HG03175 (cell line): ENCODE results near the gene NT5C1A.

Experiments used
- ATAC-seq: cut with Tn5 transposase; IDR thresholded peaks from one replicate; pipeline ENCODE4 v1.9.1; 2021; ENCODE audit warnings: mild to moderate bottlenecking, moderate library complexity; ENCODE audit not compliant: unreplicated experiment

The NT5C1A gene

DNA sequence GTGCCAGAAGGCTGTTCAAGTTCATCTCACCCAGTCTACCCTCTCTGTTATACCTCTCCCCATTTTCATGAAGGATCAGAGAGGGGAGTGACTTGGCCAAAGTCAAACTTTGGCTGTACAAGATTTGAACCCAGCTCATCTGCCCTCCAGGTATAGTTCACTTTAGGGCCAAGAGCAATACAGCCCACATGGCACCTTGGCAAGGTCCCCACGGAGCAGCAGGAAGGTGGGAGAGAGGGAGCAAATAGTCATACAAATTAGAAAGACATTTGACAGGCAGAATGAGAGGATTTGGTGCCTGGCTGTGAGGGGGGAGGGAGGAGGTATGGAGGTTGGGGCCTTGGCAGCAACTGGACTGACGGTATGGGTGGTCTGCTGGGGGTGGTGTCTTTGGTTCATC, 18.3 kb upstream of the NT5C1A start:
- ATAC-seq = no peak

DNA sequence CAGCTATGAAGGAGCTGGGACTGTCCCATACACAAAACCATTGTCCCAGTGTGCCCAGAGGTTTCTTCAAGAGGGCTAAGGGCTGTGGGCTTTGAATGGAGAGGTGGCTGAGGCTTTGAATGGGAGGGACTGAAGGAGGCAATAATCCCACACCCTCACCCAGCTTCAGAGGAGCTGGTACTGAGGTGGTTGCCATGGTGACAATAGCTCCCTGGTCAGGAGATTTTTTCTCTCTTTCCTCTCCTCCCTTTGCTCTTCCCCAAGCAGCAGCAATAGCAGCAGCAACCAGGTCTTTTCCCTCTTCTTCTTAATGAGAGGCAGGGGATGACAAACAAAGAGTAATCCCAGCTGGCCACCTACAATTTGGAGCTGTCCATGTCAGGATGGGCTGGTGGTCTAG, 17.7 kb upstream of the NT5C1A start:
- ATAC-seq = no peak

DNA sequence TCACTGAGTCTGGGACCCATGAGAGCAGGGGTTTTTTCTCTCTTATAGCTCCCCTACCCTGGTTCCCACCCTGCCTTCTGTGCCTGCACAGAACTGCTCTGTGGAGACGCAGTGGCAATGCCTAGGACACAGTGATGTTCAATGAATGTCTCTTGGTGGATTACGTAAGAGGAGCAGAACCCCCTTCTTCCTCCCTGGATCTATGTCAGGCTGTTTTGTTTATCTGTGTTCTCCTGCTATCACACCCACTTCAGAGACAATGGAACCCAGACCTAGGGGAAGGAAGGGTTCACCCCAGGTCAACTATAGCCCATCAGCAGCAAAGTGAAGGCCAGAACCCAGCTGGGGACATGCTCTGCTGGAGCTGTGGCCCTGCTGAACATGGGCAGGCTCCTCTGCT, 17.3 kb upstream of the NT5C1A start:
- ATAC-seq = no peak

DNA sequence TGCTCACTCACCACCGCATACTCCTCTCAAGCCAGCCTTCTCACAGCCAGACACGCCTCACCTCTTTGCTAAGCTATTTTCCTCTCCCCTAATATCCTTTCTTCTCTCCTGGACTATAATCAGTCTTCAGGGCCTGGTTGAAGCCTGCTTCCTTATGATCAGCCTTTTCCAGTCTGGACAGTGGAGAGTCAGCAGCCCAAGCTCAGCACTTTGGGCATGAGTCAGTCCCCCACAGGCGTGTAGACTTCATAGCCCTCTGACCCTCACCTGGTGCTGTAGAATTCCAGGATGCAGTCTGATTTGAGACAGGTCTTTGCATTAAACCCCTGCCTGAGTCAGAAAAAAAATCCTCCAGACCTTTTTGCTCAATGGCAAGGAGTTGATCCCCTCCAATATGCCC, 16.8 kb upstream of the NT5C1A start:
- no peak for ATAC-seq

DNA sequence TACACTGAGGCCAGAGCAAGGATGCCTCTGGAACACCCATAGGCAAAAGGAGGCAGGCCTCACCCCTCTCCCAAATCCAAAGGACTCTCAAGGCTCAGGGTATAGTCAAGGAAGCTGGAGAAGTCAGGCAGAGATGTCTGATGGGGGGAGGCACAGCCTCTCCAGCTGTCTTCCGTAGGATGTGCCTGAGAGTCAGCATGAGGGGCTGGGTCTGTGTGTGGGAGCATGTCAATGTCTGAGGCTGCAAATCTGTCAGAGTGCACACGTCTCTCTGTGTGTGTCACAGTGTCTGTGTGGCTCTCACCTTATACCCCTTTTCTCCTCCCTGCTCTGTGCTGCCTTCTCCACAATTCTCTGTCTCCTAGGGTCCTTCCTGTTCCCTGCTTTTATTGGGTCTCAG, 15.3 kb upstream of the NT5C1A start:
- ATAC-seq = no peak

DNA sequence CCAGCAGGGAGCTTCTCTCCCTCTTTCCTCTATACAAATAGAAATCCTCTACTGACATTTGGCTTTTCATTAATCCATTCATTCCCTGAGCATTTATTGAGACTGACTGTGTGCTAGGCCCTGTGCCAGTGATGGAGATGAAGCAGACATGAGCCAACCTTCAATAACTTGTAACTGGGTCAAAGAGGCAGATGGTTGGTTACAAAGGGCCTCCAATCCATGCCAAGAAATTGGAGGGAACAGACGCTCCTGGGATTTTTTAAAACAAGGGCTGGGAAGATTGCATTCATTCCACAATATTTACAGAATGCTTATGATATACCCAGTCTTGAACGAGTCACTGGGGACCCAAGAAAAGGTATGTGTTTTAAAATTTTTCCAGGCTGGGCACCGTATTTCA, 13.2 kb upstream of the NT5C1A start:
- ATAC-seq = no peak

DNA sequence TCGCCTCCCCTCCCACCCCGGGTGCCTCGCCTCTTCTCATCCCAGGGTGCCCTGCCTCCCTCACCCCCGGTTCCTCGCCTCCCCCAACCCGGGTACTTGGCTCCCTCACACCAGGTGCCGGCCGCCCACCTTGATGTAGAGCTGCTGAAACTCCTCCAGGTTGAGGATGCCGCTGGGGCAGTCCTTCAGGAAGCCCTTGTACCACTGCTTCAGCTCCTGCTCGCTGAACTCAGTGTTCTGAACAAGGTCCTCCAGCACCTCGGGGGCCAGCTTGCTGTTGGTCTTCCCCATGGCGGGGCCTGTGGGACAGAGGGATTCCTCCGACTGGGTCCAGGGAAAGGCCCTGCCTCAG, 12.4 kb upstream of the NT5C1A start:
- ATAC-seq = no peak

DNA sequence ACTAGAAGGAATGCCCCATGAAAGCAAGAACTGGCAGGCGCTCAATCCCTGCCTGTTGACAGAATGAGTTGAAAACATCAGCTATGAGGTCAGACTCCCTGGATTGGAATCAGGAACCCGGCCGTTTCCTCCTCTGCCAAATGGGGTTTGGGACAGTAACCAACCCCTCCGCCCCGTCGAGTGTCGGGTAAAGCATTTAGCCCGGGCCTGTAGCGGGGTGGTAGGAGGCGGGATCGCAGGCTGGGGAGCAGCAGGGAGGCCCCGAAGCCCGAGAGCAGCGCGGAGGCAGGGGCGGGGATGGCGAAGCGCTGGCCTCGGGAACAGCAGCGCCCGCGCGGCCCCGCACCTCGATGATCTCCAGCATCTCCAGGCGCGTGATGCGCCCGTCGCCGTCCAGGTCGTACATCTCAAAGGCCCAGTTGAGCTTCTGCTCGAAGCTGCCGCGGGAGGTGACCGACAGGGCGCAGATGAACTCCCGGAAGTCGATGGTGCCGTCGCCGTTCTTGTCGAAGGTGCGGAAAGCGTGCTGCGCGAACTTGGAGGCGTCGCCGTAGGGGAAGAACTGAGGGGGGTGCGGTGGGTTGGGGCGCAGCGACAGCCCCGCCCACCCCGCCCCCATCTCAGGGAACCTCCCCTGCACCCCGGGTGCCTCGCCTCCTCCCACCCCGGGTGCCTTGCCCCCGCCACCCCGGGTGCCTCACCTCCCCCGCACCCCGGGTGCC, 11.8 kb upstream of the NT5C1A start:
- no peak for ATAC-seq

DNA sequence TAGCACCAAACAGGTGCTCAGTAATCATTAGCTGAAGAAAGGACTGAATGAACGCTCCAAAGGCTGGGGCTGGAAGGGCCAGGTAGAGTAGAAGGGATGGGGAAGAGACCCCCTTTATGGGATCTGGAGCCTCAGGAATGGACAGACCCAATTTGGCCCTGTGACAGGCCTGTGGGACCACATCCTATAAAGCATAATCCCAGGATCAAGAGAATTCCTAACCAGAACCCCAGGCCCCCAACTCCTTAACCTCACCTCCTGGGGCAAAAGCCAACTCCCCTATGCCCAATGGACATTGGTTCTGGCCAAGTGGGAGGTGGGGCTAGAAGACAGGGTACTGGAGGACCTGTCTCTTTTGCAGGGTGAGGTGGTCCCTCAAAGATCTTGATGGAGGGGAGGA, 10.1 kb upstream of the NT5C1A start:
- no peak for ATAC-seq

DNA sequence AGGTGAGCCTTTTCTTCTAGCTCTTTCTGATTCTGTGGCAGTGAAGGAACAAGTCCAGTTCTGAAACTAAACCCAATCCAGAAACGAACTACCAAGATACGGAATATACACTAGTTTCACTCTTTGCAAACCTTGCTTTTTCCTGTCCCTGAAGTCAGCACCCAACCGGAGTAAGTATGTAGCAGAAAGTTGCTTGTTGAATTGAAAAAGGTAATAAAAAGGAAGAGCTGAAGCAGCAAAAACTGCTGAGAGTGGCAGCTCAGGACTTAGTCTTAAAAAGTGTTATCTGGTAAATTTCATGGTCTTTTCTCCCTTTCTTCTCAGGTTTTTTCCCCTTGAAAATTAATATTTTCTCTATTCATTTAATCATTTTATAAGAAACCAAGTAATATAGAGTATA, 9.4 kb upstream of the NT5C1A start:
- no peak for ATAC-seq

DNA sequence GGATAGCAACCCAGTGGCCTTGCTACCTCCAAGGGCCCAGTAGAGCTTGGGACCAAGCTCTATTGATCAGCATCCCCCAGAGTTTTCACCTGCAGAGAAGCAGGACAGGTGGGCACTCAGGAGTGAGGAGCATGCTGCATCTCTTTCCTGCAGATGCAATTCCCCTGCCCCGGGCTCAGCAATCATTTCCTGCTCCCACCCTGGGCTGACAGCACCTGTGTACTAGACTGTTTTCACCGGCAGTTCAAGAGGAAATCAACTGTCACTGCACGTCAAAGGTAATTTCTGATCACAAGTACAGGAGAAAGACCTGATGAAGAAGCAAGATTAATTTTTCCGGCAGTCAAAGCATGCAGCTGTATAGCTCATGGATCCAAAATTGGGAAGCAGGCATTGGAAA, 8.8 kb upstream of the NT5C1A start:
- no peak for ATAC-seq

DNA sequence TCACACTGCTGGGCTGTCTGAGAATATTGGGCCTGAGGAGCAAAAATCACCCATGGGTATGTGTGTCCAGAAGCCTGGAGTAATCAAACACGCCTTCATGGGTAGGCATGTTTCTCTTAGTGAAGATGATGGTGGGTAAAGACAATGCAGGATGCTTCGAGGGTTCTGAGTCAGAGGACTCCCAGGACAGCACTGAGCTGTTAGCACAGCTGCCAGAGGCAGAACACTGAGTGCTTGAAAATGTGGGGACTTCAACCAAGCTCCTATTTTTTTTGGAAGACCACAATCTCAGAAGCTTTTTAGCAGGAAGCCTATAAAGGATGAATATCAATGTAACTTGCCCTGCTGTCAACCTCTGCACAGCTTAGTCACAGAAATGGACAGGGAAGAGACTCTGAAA, 7.9 kb upstream of the NT5C1A start:
- ATAC-seq = no peak

DNA sequence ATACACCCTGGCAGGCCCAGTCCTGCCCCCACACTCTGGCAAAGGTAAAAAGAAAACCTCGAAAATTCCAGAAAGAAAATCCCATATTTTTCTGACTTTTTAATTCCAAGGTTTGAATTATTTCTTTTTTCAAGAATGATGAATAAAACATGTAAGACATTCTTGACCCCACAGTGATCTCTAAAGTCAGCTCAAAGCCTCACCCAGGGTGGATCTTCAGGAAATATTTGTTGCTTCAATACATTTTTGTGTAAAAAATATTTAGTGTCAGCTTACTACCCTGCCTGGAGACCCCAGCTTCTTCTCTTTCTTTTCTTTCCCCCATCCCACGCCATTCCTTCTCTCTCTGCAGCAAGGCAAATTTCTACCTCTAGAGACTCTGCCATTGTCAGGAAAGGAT, 7.0 kb upstream of the NT5C1A start:
- no peak for ATAC-seq

DNA sequence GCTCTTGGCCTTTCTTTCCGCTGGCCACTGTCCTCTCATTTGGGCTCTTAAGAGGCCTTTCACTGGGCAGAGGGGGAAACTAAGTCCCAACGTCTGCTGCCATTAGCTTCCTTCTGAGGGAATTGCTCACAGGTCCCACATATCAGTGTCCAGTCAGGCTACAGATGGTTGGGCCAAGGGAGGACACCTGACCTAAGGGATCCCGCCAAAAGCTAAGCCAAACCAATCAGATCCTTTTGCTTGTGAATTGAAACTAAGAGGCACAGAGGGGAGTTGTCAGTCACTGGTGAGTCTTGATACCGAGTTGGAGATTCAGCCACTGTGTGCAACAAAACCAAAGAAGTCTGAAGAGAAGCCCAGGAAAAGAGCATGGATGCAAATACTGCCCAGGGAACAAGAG, 5.7 kb upstream of the NT5C1A start:
- no peak for ATAC-seq

DNA sequence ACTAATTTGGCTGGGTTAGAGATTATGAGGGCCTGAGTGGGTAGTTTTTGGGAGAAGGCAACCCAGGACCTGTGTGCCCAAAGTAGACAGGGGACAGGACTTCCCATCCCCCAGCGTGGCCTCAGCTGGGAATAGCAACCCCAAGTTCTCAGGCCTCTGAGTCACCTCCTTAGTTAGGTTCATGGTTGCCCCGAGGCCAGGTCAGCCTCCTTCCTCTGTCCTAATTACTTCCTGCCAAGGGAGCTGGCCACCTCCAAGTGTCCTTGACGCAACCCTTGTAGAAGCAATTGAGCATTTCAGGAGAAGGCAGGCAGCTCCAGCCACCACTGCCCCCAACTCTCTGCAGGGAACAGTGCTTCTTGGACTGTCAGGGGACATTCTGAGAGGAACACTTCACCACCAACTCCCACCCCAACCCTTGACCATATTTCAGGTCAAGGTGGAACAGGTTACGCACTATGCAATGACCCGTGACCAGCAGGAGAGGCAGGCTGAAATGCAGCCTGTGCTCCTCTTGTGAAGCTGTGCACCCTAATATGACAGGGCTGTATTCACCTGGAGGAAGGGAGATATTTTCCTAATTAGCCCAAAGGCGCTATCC, 5.1 kb upstream of the NT5C1A start:
- ATAC-seq = no peak

DNA sequence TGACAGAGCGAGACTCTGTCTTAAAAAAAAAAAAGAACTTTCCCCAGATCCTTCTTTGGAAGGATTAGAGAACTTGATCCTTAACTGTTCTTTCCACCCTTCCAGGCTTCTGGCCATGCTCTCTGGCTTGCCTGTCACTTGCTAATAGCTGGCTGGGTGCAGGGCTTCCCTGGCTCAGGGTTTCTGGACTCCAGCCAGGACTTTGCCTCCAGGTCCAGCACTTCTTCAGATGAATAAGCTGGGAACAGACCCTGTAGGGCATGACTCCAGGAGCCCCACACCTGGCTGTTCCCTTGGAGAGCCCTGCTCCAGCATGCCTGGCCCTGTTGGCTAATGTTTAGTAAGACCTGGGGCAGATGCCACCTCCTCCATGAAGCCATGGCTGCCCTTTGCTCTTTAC, 3.3 kb upstream of the NT5C1A start:
- ATAC-seq = no peak

DNA sequence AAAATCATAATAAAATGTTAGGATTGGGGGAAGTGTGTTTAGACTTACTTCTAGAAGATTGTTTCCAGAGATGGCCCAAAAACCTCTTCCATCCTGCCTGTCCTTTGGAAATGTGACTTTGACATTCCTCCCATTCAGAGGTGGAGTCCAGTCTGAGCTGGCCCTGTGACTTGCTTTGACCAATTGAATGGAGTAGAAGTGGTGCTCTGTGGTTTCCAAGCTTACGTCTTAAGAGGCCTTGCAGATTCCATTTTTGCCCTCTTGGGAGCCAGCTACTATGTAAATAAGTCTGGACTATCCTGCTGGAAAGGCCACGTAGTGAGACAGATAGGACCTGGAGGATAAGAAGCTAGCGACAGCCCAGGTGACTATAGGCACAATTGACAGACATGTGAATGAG, 1.3 kb upstream of the NT5C1A start:
- ATAC-seq = no peak

DNA sequence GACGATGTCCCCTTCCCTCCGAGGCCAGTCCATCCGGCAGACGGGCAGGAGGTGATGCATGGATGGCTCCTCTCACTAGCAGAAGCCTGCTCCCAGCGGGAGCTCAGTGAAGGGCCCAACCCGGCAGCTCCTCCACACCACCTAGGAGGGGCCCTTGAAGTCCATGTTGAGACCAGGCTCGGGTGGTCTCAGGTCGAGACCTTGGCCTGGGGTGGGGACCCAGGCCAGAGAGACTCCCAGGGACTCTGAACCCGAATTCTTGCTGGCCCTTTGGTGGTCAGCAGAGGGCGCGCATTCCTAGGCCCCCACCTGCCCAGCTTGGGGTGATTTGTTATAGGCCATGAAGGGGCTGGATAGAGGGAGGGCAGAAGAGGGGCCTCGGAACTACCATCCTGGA, 642 bp upstream of the NT5C1A start:
- no peak for ATAC-seq

DNA sequence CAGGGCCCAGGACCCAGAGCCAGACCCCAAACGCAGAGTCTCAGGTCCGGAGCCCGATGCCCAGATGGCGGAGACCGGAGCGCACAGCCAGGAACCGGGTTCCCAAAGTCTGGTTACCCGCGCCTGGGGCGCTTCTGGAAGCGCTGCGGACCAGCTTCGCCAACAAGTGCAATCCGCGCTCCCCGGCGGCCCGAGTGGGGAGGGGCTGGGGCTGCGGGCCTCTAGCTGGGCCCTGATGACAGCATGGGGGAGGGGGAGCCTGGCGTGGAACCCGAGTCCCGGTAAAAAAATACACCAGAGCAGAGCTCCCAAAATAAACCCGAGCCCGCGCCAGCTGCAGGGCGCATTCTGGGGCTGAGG, 494 bp downstream of the NT5C1A start:
- no peak for ATAC-seq

DNA sequence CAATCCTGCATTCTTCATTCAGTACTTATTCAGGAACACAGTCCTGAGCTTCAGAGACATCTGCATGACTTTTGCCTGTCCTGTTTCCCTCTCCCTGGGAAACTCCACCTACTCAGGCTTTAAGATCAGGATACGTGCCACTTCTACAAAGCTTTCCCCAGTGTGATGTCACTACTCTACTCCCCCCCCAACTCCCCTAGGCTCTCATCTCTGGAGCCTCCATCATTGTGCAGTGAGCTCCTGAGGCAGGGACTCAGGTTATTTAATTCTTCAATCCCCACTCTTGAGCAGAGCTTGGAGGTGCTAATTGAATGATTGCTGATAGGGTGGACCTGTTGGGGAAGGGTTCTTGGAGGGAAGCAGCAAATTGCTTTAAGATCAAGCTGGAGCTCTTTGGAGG, 1.2 kb downstream of the NT5C1A start:
- no peak for ATAC-seq

DNA sequence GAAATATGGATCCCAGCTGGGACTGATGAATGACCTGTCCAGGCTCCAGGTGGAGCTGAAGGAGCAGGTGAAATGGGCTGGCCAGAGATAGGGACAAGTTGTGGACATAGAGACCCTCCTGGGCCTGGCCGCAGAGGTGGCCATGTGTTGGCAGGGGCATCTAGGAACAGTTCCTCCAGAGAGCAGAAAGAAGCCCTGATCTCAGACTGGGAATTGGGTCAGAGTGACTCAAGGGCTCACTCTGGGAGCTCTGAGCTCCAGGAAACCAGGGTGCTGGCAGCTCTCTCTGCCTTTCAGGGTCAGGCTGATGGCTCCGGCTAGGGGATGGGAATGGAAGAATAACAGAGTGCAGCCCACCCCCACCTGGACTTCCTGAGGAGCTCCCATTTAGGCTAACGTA, 3.0 kb downstream of the NT5C1A start:
- ATAC-seq = no peak

DNA sequence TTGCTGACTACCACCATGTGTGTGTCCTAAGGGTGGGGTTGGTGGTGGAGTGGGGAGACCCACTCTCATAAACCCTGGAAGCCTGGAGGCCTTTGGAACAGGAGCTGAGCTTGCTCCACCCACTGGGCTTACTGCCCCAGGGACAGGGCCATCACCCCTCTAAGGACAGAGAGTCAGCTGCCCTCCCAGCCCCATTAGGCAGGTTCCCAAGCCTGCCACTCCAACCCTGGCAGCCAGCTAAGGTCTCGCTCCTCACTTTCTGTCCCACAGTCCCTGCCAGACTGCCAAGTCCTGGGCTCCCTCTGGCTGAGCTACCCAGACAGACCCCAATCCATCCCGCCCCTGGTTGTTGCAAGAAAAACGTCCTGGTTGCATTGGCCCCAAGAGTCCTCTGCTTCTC, 3.8 kb downstream of the NT5C1A start:
- no peak for ATAC-seq

DNA sequence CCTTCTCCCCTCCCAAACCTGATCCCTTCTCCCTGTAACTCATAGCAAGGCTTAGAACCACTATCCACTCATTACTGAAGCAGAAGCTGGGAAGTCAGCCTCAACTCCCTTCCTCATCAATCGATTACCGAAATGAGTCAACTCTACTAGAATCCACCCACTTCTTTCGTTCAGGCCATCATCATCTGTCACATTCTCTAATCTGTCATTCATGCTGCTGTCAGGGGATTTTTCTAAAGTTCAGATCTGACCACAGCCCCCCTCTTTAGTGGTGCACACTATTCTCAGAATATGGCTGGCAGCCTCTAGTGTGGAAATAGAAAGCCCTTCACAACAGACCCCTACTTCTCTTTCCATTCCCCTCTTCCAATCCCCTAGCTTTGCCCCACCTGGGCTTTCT, 5.1 kb downstream of the NT5C1A start:
- ATAC-seq = peak; percentile 72
